ENCODE data around the gene OSBPL7.
"Not testable (repeated sequence)": the region's sequence is repeated elsewhere in the genome, so short reads cannot be mapped to it uniquely, and the experiment has no call there.

Gene OSBPL7

GRCh38 chr17:47774331-47774730 lies 47.3 kb downstream of the OSBPL7 start:
- no peak for DNase-seq (ENCODE audit: low read depth, low spot score)

- DNase-seq (ENCODE audit: low read depth, low spot score): not testable (repeated sequence)
Observed at GRCh38 chr17:47773649-47774048, 47.9 kb downstream of the OSBPL7 start.

- DNase-seq (ENCODE audit: low read depth, low spot score): no peak
Observed at GRCh38 chr17:47763913-47764582, 57.5 kb downstream of the OSBPL7 start.

- no peak for DNase-seq (ENCODE audit: low read depth, low spot score)
Observed at GRCh38 chr17:47762728-47763127, 58.9 kb downstream of the OSBPL7 start.

GRCh38 chr17:47760409-47761140 lies 61.0 kb downstream of the OSBPL7 start:
- no peak for DNase-seq (ENCODE audit: low read depth, low spot score)

GRCh38 chr17:47757386-47757785 lies 64.2 kb downstream of the OSBPL7 start:
- DNase-seq (ENCODE audit: low read depth, low spot score): no peak
